GM18499 (cell line): ENCODE measurements around the gene KAZN.

Experiments used
- ATAC-seq: cut with Tn5 transposase; IDR thresholded peaks from one replicate; pipeline ENCODE4 v1.9.1; 2021; ENCODE audit warnings: moderate number of reproducible peaks; ENCODE audit not compliant: insufficient read depth, unreplicated experiment

KAZN gene

GRCh38 chr1:15080328-15081007 is 482.0 kb downstream of the KAZN start:
- no peak for ATAC-seq

- no peak for ATAC-seq
Measured at GRCh38 chr1:15081102-15081501, 482.6 kb downstream of the KAZN start.

- no peak for ATAC-seq
Measured at GRCh38 chr1:15083578-15083977, 485.1 kb downstream of the KAZN start.

- ATAC-seq, result no peak
Measured at GRCh38 chr1:15088281-15088971, 489.9 kb downstream of the KAZN start.

- ATAC-seq, result no peak
Measured at GRCh38 chr1:15089258-15089992, 490.9 kb downstream of the KAZN start.

GRCh38 chr1:15090373-15090772 is 491.9 kb downstream of the KAZN start:
- ATAC-seq, result no peak

GRCh38 chr1:15094056-15094455 is 495.6 kb downstream of the KAZN start:
- ATAC-seq, result no peak

GRCh38 chr1:15094719-15095495 is 496.4 kb downstream of the KAZN start:
- no peak for ATAC-seq

GRCh38 chr1:15095496-15095875 is 497.0 kb downstream of the KAZN start:
- no peak for ATAC-seq

- no peak for ATAC-seq
Measured at GRCh38 chr1:15096293-15096692, 497.8 kb downstream of the KAZN start.

GRCh38 chr1:15098176-15099125 is 500.0 kb downstream of the KAZN start:
- no peak for ATAC-seq

- ATAC-seq, result no peak
Measured at GRCh38 chr1:15099441-15100120, 501.1 kb downstream of the KAZN start.

- no peak for ATAC-seq
Measured at GRCh38 chr1:15100121-15100879, 501.8 kb downstream of the KAZN start.

GRCh38 chr1:15100880-15101760 is 502.6 kb downstream of the KAZN start:
- ATAC-seq, result no peak

GRCh38 chr1:15101801-15102200 is 503.3 kb downstream of the KAZN start:
- ATAC-seq, result no peak

GRCh38 chr1:15102646-15103045 is 504.2 kb downstream of the KAZN start:
- ATAC-seq, result no peak

- no peak for ATAC-seq
Measured at GRCh38 chr1:15103211-15103610, 504.7 kb downstream of the KAZN start.
